Chondrocyte (in vitro differentiated cells): ENCODE data around the gene LMO7. TPM values are rescaled to one million over a fixed set of nuclear protein-coding genes. Genes with fewer than 3 reads are reported as not detected.

Experiments
- DNase-seq: peaks from one replicate; pipeline ENCODE4 v3.0.0; 2021; ENCODE audit warnings: mixed read lengths, low spot score
- H3K27ac Mint-ChIP-seq: one replicate; pipeline ENCODE4 v1.8.0; 2021; ENCODE audit warnings: mild to moderate bottlenecking, moderate library complexity, mixed read lengths; ENCODE audit not compliant: unreplicated experiment
- H3K27me3 Mint-ChIP-seq: 2 replicates; pipeline ENCODE4 v1.8.0; 2021; ENCODE audit warnings: low read depth, mixed read lengths
- H3K36me3 Mint-ChIP-seq: 2 replicates; pipeline ENCODE4 v1.8.0; 2021; ENCODE audit warnings: low read depth, mixed read lengths
- H3K4me1 Mint-ChIP-seq: 2 replicates; pipeline ENCODE4 v1.8.0; 2021; ENCODE audit warnings: low read depth, mild to moderate bottlenecking, mixed read lengths
- H3K4me3 Mint-ChIP-seq: one replicate; pipeline ENCODE4 v1.8.0; 2021; ENCODE audit warnings: mild to moderate bottlenecking, moderate library complexity, mixed read lengths; ENCODE audit not compliant: unreplicated experiment
- H3K9me3 Mint-ChIP-seq: 2 replicates; pipeline ENCODE4 v1.8.0; 2021; ENCODE audit warnings: low read depth, mixed read lengths
- total RNA-seq: library from RNA; stranded (reverse); gene quantifications from 3 replicates; pipeline ENCODE4 v1.2.1, GENCODE V29; 2021
- TF ChIP-seq, protein P1 (sequence below): fragments of 200-600 bp; sonication (generic); IDR thresholded peaks from 2 replicates; pipeline ENCODE4 v1.5.0; 2021; ENCODE audit warnings: antibody characterized with exemption, mild to moderate bottlenecking, moderate library complexity

The LMO7 gene
- total RNA-seq, 1 donor from 2014 or later = 199 TPM

DNA sequence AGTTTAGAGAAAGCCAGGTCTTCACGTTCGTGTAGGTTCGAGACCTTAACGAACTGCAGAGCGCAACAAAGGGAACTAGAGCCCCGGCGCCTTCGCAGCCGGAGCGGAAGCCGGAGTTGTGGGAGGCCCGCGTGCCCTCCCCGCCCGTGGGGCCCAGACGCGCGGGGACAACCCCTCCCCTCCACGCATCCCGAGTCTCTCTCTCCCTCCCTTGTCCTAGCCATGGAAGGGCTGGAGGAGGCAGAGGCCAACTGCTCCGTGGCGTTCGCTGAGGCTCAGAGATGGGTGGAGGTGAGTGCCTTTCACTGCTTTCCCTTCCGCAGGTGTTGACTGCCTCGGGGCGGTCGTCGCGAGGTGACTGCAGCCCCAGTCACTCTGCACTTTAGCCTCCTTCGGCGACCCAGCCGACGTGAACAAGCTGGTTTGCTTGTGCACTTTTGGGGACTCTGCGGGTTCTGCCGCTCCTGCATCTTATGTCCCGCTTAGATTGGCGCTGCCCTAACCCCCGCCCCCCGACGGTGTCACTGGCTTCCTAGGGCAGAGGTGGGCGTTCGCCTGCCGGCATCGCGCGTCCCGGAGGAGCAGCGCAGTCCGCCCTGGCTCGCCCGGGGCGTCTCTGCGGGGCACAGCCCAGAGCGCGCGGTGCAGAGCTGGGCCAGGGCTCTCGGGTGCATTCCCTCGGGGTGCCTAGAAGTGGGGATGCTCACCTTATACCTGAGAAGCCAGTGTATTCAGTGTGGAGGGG, 478 bp downstream of the LMO7 start:
- H3K27ac Mint-ChIP-seq = peak overlapping the region; percentile 72
- H3K27me3 Mint-ChIP-seq = no peaks in the 10 kb centered on the region
- DNase-seq = peak; percentile 93
- H3K36me3 Mint-ChIP-seq = peaks cover 1% of the 10 kb centered on the region
- H3K4me3 Mint-ChIP-seq = peak overlapping the region; percentile 73
- peaks cover 61% of the 10 kb centered on the region for H3K4me1 Mint-ChIP-seq
- TF ChIP-seq, protein P1, sequence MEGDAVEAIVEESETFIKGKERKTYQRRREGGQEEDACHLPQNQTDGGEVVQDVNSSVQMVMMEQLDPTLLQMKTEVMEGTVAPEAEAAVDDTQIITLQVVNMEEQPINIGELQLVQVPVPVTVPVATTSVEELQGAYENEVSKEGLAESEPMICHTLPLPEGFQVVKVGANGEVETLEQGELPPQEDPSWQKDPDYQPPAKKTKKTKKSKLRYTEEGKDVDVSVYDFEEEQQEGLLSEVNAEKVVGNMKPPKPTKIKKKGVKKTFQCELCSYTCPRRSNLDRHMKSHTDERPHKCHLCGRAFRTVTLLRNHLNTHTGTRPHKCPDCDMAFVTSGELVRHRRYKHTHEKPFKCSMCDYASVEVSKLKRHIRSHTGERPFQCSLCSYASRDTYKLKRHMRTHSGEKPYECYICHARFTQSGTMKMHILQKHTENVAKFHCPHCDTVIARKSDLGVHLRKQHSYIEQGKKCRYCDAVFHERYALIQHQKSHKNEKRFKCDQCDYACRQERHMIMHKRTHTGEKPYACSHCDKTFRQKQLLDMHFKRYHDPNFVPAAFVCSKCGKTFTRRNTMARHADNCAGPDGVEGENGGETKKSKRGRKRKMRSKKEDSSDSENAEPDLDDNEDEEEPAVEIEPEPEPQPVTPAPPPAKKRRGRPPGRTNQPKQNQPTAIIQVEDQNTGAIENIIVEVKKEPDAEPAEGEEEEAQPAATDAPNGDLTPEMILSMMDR = no peak
- no peaks in the 10 kb centered on the region for H3K9me3 Mint-ChIP-seq

DNA sequence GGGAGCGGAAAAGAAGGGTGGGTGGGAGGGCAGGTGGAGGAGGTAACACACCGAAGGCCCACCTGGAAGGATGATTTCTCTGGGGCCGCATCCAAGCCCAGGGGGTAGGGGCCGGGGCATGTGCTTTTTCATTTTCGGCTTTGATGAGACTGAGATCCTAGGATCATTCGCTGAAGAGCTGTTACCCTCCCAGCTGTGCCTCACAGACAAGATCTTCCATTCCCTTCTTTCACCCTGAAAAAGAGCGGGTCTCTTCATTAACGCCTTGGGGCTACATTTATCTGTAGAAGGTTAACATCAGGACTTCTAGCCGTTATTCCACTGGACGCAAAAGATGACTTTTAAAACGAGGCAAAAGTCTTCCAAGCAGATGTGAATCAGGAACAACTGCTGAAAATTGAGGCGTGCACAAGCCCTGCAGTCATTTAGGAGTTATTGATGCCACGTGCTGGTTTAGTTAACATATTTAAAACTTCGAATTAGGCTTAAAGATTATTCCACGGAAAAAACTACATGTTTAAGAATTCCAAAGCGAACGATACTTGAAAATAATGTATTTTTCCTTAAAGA, 1.1 kb downstream of the LMO7 start:
- Mint-ChIP-seq H3K4me3 (peak overlapping the region; percentile 73), H3K27me3 (no peaks in the 10 kb centered on the region), H3K4me1 (peaks cover 61% of the 10 kb centered on the region), H3K36me3 (peaks cover 1% of the 10 kb centered on the region), H3K27ac (peak overlapping the region; percentile 70), H3K9me3 (no peaks in the 10 kb centered on the region)
- TF ChIP-seq, protein P1 = no peak
- no peak for DNase-seq

DNA sequence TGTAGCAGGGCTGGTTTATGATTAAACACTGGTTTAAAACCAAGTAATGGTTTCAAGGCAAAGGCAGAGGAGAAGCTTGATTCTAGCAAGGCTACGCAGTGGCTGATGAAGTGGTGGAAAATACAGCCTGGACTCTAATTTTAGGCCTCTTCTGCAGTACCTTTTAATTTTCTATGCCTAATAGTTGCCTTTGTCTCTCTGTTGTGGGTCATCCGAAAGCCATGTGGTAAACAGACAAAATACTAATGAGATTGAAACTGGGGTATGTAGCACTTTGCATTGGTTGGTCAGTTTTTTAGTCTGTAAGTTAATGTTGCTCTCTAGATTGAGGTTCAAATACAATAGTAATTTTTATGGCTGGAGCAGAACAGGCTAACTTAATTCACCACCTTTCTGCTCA, 3.3 kb downstream of the LMO7 start:
- Mint-ChIP-seq H3K27me3 (no peaks in the 10 kb centered on the region), H3K4me3 (peak overlapping the region; percentile 42), H3K9me3 (no peaks in the 10 kb centered on the region), H3K36me3 (peaks cover 1% of the 10 kb centered on the region), H3K27ac (peak overlapping the region; percentile 6), H3K4me1 (peaks cover 58% of the 10 kb centered on the region)
- TF ChIP-seq, protein P1 = no peak
- DNase-seq = no peak

DNA sequence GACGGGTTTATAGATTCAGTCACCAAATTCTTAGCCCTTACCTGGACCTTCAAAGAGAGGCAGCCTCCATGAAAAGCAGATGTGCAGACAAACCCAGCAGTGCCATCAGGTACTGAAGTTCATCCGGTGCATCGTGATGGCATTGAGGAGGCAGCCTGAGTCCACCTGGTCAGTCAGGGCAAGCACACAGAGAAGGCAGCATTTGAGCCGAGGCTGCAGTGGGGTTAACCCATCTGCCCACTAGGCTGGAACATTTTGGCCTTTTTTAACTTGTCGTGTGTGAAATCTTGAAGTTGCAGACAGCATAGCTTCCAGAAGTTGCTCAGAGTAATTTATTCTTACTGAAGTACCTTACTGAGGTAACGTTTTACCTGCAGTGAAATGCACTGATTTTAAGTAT, 4.9 kb downstream of the LMO7 start:
- Mint-ChIP-seq H3K36me3 (peaks cover 6% of the 10 kb centered on the region), H3K9me3 (no peaks in the 10 kb centered on the region), H3K27ac (no peak overlapping the region), H3K27me3 (no peaks in the 10 kb centered on the region), H3K4me1 (peaks cover 68% of the 10 kb centered on the region), H3K4me3 (no peak overlapping the region)
- TF ChIP-seq, protein P1 = no peak
- DNase-seq = no peak

DNA sequence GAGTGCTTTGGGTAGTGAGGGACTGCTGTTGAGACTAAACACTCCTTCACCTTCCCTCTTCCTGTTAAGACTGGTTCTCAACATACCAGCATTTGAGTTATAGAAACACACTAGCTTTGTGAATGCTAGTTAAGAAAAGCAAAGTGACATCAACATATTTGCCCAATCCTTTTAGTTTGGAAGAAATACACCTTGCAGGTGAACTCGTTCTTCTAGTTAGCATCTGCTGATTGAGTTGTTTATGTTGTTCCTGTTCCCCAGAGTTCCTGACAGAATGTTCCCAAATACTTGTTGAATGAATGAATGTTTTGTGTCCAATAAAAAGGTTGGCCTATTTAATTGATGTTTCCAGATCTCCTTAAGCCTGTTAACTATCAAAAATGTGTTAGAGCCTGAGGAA, 7.1 kb downstream of the LMO7 start:
- TF ChIP-seq, protein P1 = no peak
- H3K27me3 Mint-ChIP-seq = no peaks in the 10 kb centered on the region
- peaks cover 12% of the 10 kb centered on the region for H3K36me3 Mint-ChIP-seq
- H3K9me3 Mint-ChIP-seq = no peaks in the 10 kb centered on the region
- peaks cover 74% of the 10 kb centered on the region for H3K4me1 Mint-ChIP-seq
- H3K27ac Mint-ChIP-seq = no peak overlapping the region
- no peak for DNase-seq
- no peak overlapping the region for H3K4me3 Mint-ChIP-seq
